ENCODE data around the gene TSNAXIP1. TPM values are rescaled to one million over a fixed set of nuclear protein-coding genes. Genes with fewer than 3 reads are reported as not detected.

Gene TSNAXIP1
- total RNA-seq, 1 donor from 2014 or later = 2.8 TPM

- H3K4me1 Mint-ChIP-seq (ENCODE audit: unreplicated experiment) = peaks cover 14% of the 10 kb centered on the region
- no peak for DNase-seq (ENCODE audit: low spot score)
- peak overlapping the region; percentile 31 for H3K4me3 Mint-ChIP-seq (ENCODE audit: unreplicated experiment)
- H3K36me3 Mint-ChIP-seq (ENCODE audit: low read depth, unreplicated experiment) = peaks cover 27% of the 10 kb centered on the region
- peak overlapping the region; percentile 42 for H3K27ac Mint-ChIP-seq (ENCODE audit: unreplicated experiment)
- H3K27me3 Mint-ChIP-seq (ENCODE audit: unreplicated experiment) = peaks cover 6% of the 10 kb centered on the region
- no peaks in the 10 kb centered on the region for H3K9me3 Mint-ChIP-seq (ENCODE audit: unreplicated experiment)
- no peak for TF ChIP-seq CTCF (IDR thresholded peaks at IDR 0.05; ENCODE audit: unreplicated experiment)
Observed at GRCh38 chr16:67800338-67800926, 6.3 kb upstream of the TSNAXIP1 start.

- peaks cover 28% of the 10 kb centered on the region for H3K36me3 Mint-ChIP-seq (ENCODE audit: low read depth, unreplicated experiment)
- no peaks in the 10 kb centered on the region for H3K9me3 Mint-ChIP-seq (ENCODE audit: unreplicated experiment)
- H3K27me3 Mint-ChIP-seq (ENCODE audit: unreplicated experiment) = peaks cover 6% of the 10 kb centered on the region
- H3K4me1 Mint-ChIP-seq (ENCODE audit: unreplicated experiment) = peaks cover 16% of the 10 kb centered on the region
- no peak for DNase-seq (ENCODE audit: low spot score)
- TF ChIP-seq CTCF (IDR thresholded peaks at IDR 0.05; ENCODE audit: unreplicated experiment) = no peak
- H3K27ac Mint-ChIP-seq (ENCODE audit: unreplicated experiment) = no peak overlapping the region
- no peak overlapping the region for H3K4me3 Mint-ChIP-seq (ENCODE audit: unreplicated experiment)
Observed at GRCh38 chr16:67801241-67801640, 5.4 kb upstream of the TSNAXIP1 start.

GRCh38 chr16:67801883-67802282 lies 4.8 kb upstream of the TSNAXIP1 start:
- no peak overlapping the region for H3K27ac Mint-ChIP-seq (ENCODE audit: unreplicated experiment)
- DNase-seq (ENCODE audit: low spot score) = no peak
- no peak overlapping the region for H3K4me3 Mint-ChIP-seq (ENCODE audit: unreplicated experiment)
- peaks cover 28% of the 10 kb centered on the region for H3K36me3 Mint-ChIP-seq (ENCODE audit: low read depth, unreplicated experiment)
- H3K9me3 Mint-ChIP-seq (ENCODE audit: unreplicated experiment) = no peaks in the 10 kb centered on the region
- H3K4me1 Mint-ChIP-seq (ENCODE audit: unreplicated experiment) = peaks cover 16% of the 10 kb centered on the region
- H3K27me3 Mint-ChIP-seq (ENCODE audit: unreplicated experiment) = peaks cover 7% of the 10 kb centered on the region
- no peak for TF ChIP-seq CTCF (IDR thresholded peaks at IDR 0.05; ENCODE audit: unreplicated experiment)

GRCh38 chr16:67803894-67804293 lies 2.8 kb upstream of the TSNAXIP1 start:
- no peak overlapping the region for H3K4me3 Mint-ChIP-seq (ENCODE audit: unreplicated experiment)
- H3K4me1 Mint-ChIP-seq (ENCODE audit: unreplicated experiment) = peaks cover 16% of the 10 kb centered on the region
- no peaks in the 10 kb centered on the region for H3K9me3 Mint-ChIP-seq (ENCODE audit: unreplicated experiment)
- TF ChIP-seq CTCF (IDR thresholded peaks at IDR 0.05; ENCODE audit: unreplicated experiment) = no peak
- peaks cover 12% of the 10 kb centered on the region for H3K27me3 Mint-ChIP-seq (ENCODE audit: unreplicated experiment)
- no peak for DNase-seq (ENCODE audit: low spot score)
- H3K27ac Mint-ChIP-seq (ENCODE audit: unreplicated experiment) = no peak overlapping the region
- peaks cover 28% of the 10 kb centered on the region for H3K36me3 Mint-ChIP-seq (ENCODE audit: low read depth, unreplicated experiment)

GRCh38 chr16:67804853-67805542 lies 1.7 kb upstream of the TSNAXIP1 start:
- Mint-ChIP-seq H3K4me3 (ENCODE audit: unreplicated experiment) (peak overlapping the region; percentile 97), H3K9me3 (ENCODE audit: unreplicated experiment) (no peaks in the 10 kb centered on the region), H3K27ac (ENCODE audit: unreplicated experiment) (peak overlapping the region; percentile 86), H3K36me3 (ENCODE audit: low read depth, unreplicated experiment) (peaks cover 24% of the 10 kb centered on the region), H3K27me3 (ENCODE audit: unreplicated experiment) (peaks cover 12% of the 10 kb centered on the region), H3K4me1 (ENCODE audit: unreplicated experiment) (peaks cover 16% of the 10 kb centered on the region)
- no peak for DNase-seq (ENCODE audit: low spot score)
- TF ChIP-seq CTCF (IDR thresholded peaks at IDR 0.05; ENCODE audit: unreplicated experiment) = no peak

Measured in endothelial cell (in vitro differentiated cells).